Measurements from ENCODE around the gene SEC11A.

DNA sequence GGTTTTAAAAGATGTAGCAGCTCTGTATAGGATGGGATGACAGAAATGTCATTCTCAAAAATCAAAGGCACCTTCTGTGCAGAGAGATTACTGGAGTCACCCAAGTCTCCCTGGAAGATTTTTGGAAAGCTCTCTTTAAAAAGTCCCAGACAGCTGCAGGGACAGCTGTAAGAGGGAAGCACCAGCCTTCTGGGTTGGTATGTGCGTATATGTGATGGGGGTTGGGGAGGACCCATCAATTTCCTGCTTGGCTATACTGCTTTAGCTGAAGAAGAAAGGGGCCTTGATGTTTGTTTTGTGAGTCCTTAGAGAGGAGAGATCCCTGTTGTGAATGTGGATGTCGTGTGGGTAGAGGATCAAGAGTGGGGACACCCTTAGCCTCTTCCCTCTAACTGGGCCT, 5.4 kb upstream of the SEC11A start:
- TF ChIP-seq POLR2A (IDR thresholded peaks at IDR 0.05; ENCODE audit: low read depth, low read length), result no peak
- TF ChIP-seq TAF1 (IDR thresholded peaks at IDR 0.05; ENCODE audit: borderline replicate concordance, low read depth, low read length), result no peak
- TF ChIP-seq POLR2AphosphoS5 (IDR thresholded peaks at IDR 0.05; ENCODE audit: low read depth, low read length), result no peak
